Endothelial cell of umbilical vein (primary cell): ENCODE results near the gene ZMIZ1.

Experiments
- EZH2 ChIP-seq: IDR thresholded peaks from 2 replicates; pipeline ENCODE4 v1.6.1; 2012; ENCODE audit warnings: borderline replicate concordance, low read depth, mild to moderate bottlenecking, moderate library complexity, low read length, inconsistent platforms; ENCODE audit not compliant: severe bottlenecking
- FOS ChIP-seq: IDR thresholded peaks from 2 replicates; pipeline ENCODE4 v1.6.1; 2011; ENCODE audit warnings: mild to moderate bottlenecking, low read length, moderate library complexity, borderline replicate concordance; ENCODE audit not compliant: insufficient read depth
- JUN ChIP-seq: IDR thresholded peaks from 2 replicates; pipeline ENCODE4 v1.6.1; 2011; ENCODE audit warnings: borderline replicate concordance, low read depth; ENCODE audit not compliant: insufficient read length, insufficient read depth
- MYC ChIP-seq: IDR thresholded peaks from one replicate; pipeline ENCODE4 v1.6.1; 2011; ENCODE audit warnings: mild to moderate bottlenecking, low read depth, low read length
- POLR2A ChIP-seq: IDR thresholded peaks from 2 replicates; pipeline ENCODE4 v1.6.1; 2012; ENCODE audit warnings: low read depth, mild to moderate bottlenecking, control low read depth, low read length
- POLR2AphosphoS5 ChIP-seq: IDR thresholded peaks from 2 replicates; pipeline ENCODE4 v1.6.1; 2012; ENCODE audit warnings: low read depth, mild to moderate bottlenecking, control low read depth, low read length, moderate library complexity; ENCODE audit not compliant: insufficient read depth
- TF ChIP-seq, protein P1 (sequence below), 2 donors: IDR thresholded peaks; 1 replicate in 1 of 2; 2 replicates in 1 of 2; pipeline ENCODE4 v1.5.1; 2011; ENCODE audit warnings: low read length in 2 of 2, mild to moderate bottlenecking in 2 of 2, moderate library complexity in 2 of 2, control low read depth in 1 of 2, inconsistent platforms in 1 of 2, low read depth in 1 of 2; ENCODE audit not compliant: insufficient read depth in 1 of 2; ENCODE audit errors: extremely low read depth in 1 of 2
- TF ChIP-seq, protein P2 (sequence below): IDR thresholded peaks from 2 replicates; pipeline ENCODE4 v1.6.1; 2011; ENCODE audit not compliant: insufficient read depth, insufficient read length

DNA sequence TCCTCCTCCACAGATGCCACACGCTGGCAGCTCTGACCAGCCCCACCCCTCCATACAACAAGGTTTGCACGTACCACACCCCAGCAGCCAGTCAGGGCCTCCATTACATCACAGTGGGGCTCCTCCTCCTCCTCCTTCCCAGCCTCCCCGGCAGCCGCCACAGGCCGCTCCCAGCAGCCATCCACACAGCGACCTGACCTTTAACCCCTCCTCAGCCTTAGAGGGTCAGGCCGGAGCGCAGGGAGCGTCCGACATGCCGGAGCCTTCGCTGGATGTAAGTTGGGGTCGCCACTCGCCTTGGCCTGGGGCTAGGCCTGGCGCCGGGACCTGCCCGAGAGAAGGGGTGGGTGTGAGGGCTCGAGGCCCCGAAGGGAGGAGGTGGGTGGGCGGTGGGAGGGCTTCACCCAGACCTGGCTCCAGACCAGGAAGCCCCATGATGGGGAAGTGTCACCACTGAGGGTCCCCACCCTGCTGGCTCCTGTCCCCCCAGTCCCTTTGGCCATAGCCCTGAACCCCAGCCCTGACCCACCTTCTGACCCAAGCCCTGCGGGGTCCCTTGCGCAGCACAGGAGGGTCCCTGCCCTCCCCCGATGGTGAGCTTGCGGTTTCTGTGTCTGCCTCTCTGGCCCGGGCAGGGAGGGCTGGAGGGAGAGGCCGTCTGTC is 242.3 kb downstream of the ZMIZ1 start:
- TF ChIP-seq, protein P1, sequence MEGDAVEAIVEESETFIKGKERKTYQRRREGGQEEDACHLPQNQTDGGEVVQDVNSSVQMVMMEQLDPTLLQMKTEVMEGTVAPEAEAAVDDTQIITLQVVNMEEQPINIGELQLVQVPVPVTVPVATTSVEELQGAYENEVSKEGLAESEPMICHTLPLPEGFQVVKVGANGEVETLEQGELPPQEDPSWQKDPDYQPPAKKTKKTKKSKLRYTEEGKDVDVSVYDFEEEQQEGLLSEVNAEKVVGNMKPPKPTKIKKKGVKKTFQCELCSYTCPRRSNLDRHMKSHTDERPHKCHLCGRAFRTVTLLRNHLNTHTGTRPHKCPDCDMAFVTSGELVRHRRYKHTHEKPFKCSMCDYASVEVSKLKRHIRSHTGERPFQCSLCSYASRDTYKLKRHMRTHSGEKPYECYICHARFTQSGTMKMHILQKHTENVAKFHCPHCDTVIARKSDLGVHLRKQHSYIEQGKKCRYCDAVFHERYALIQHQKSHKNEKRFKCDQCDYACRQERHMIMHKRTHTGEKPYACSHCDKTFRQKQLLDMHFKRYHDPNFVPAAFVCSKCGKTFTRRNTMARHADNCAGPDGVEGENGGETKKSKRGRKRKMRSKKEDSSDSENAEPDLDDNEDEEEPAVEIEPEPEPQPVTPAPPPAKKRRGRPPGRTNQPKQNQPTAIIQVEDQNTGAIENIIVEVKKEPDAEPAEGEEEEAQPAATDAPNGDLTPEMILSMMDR (IDR thresholded peaks at IDR 0.05; ENCODE audit: extremely low read depth in 1 of 2, insufficient read depth in 1 of 2, low read depth in 1 of 2, low read length in 2 of 2) = no peak
- TF ChIP-seq, protein P2, sequence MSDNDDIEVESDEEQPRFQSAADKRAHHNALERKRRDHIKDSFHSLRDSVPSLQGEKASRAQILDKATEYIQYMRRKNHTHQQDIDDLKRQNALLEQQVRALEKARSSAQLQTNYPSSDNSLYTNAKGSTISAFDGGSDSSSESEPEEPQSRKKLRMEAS = no peak
- TF ChIP-seq POLR2AphosphoS5 = no peak
- no peak for TF ChIP-seq POLR2A
- no peak for TF ChIP-seq JUN
- no peak for TF ChIP-seq EZH2
- TF ChIP-seq FOS = no peak
- no peak for TF ChIP-seq MYC
